ENCODE data around the gene AMDHD2.

DNA sequence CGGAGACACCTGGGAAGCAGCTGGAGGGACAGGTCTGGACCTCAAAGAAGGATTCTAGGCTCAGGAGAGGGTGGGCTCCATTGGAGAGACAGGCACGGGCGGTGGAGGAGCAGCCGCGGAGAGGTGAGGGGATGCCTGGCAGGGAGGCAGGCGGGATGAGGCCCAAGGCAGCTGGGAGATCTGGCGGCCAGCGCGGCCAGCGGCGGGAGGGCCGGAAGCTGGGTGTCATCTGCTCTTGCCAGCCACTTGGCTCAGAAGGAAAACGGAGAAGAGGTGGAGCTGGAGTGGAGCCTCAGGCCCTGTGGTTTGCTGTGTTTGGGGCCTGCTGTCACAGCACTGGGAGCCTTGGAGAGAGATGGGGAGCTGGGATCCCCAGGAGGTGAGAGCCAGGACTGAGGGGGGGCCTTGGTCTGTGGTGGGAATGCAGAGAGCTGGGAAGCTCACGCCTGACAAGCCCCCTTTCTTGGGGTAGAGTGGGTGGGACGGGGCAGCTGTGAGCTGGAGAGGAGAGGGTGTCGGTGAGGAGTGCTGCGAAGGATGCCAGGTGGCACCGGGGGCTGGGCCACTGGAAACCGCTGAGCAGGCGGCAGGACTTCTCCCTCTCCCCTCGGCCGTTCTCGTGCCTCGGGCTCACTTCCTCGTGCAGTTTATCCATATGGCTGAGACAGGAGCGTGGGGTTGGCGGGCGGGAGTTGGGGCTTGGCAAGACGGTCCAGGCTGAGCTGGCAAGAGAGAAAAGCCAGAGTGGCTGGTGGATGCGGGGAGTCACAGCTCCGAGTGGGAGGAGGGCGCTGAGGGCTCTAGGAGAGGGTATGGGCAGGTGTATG lies 37.2 kb upstream of the AMDHD2 start:
- peak; percentile 29 to 66 (median 46) for TF ChIP-seq POLR2AphosphoS5 (IDR thresholded peaks at IDR 0.05)
- no peak for TF ChIP-seq EP300 (IDR thresholded peaks at IDR 0.05)

Measured in sigmoid colon (tissue), 4 donors.